Activated naive CD8-positive, alpha-beta T cell treated with anti-CD3 and anti-CD28 coated beads, Interleukin-2, amount 50 U/mL, for 16 hours (primary cell): Measurements from ENCODE around the gene MTG1.

Experiments used
- DNase-seq: peaks from one replicate; pipeline ENCODE4 v3.0.0-alpha.2; 2020; ENCODE audit warnings: low read depth, low spot score

The MTG1 gene, protein sequence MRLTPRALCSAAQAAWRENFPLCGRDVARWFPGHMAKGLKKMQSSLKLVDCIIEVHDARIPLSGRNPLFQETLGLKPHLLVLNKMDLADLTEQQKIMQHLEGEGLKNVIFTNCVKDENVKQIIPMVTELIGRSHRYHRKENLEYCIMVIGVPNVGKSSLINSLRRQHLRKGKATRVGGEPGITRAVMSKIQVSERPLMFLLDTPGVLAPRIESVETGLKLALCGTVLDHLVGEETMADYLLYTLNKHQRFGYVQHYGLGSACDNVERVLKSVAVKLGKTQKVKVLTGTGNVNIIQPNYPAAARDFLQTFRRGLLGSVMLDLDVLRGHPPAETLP

DNA sequence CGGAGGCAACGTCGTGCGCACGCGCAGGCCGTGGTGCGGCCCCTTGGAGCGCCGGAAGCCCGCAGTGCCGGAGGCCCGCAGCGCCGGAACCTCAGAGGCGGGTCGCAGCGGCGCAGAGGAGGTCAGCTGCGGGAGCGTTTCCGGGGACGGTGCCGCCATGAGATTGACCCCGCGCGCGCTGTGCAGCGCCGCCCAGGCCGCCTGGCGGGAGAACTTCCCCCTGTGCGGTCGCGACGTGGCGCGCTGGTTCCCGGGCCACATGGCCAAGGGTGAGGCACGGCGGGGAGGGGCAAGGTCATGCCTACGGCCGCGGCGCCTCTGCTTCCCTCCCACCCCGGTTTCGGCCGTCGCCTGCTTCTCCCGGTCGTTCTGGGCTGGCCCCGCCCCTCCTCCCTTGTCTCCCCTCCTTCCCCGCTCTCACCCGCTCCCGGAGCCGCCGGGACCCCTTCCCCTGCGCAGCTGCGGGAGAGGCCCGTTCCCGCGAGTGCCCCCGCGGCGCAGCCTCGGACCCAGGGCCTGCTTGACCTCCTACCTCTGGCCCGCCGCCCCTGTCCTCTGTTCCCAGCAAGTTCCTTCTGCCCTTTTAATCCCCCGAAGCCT, at the start of gene MTG1:
Gene MTG1 (plus strand): TSS at position 94 of the 600 bp plus-strand sequence. CDS start 64 bp downstream, at position 158.
- peak; percentile 86 for DNase-seq

DNA sequence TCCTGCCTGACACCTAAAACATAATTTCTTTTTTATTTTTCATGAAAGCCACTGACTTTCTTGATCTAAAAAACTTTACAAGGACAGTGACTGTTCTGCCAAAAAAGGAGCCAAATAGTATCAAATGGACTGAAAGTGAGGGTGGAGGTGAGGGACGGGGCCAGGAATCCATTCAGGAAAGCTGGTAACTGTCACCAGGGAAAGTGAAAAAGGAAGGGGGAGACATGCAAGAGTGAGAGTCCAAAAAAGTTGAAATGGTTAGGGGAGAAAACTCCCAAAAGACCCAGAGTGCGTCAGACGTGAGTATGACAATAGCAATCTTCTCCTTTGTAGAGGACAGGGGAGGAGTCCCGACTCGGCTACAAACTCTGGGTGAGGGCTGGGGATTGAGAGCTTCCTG, 49.7 kb upstream of the MTG1 start:
- no peak for DNase-seq

DNA sequence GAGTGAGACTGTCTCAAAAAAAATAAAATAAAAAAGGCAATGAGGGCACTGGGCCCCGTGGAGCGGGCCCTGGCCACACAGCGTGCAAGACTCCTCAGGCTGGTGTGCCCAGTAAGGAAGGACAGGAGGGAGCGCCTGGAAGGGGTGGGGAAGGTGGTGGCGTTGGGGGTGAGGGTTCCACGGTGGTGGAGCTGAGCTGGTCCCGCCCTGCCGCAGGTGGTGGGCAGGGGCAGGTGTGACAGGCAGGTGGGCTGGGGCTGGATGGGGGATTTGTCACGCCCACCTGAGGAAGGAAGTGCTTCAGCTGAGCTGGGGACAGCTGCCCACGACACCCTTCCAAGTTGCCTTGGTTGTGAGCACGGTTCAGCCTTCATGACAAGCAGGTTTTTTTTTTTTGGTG, 47.5 kb upstream of the MTG1 start:
- DNase-seq: no peak

DNA sequence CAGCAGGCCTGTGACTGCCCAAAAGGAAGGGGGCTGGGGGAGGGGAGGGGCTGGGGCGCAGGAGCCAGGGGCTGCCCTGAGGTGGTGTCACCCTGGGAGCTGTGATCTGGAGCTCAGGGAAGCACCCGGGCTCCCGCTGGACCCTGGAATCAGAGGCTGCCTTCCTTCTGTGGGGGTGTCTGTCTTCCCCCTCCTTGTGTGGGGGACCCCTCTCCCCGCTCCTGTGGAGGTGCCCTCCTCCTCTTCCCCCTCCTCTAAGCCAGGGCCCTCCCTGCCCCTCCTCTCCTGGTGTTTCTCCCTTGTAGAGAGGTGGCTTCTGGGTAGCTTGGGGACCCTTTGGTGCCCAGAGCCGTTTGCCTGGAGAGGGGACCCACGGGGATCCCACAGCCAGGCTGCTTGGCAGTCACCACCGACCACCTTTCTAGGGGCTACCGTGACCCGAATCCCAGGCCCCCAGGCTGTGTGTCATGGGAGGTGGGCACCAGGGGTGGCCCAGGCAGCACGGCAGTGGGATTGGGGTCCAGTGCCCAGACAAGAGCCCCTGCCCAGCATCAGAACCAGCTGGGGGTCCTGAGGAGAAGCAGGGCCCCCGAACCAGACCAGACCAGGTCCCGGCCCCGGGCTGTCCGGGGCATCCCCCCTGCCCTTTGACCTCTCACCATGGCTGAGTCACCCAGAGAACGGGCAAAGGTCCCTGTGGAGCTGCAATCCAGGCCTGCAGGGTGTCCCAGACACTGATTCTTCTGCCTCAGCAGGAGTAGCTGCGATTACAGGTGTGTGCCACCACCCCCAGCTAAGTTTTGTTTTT, 46.0 kb upstream of the MTG1 start:
- no peak for DNase-seq

DNA sequence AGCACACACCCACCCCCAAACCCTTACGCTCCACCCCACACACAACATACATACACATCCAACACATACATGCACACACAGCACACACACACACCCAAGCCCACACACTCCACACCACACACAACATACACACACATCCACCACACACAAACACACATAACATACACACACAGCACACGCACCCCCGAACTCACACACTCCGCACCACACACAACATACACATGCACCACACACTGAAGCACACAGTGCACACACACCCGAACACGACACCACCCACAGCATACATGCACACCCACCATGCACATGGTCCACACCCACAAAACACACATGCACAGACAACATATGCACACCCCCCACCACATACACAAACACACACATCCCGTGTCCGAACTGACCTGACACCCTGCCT, 44.8 kb upstream of the MTG1 start:
- no peak for DNase-seq

DNA sequence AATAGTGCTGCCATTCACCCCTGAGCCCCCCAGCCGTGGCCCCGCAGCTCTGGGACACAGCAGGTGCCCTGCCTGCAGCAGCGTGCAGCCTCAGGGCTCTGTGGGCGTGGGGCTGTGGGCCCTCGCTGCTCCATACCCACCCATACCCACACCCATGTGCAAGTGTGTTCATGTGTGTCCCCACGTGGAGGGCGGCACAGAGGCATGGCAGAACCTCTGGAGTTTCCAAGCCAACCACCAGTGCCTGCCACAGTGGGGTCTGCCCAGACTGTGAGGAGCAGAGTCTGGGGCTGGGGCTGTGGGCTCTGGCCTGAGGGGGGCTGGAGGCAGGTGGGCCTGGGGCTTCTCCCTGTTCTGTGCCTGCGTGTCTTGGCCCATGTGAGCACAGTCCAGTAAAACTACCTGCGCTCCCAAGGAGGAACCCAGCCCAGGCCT, 44.4 kb upstream of the MTG1 start:
- no peak for DNase-seq

DNA sequence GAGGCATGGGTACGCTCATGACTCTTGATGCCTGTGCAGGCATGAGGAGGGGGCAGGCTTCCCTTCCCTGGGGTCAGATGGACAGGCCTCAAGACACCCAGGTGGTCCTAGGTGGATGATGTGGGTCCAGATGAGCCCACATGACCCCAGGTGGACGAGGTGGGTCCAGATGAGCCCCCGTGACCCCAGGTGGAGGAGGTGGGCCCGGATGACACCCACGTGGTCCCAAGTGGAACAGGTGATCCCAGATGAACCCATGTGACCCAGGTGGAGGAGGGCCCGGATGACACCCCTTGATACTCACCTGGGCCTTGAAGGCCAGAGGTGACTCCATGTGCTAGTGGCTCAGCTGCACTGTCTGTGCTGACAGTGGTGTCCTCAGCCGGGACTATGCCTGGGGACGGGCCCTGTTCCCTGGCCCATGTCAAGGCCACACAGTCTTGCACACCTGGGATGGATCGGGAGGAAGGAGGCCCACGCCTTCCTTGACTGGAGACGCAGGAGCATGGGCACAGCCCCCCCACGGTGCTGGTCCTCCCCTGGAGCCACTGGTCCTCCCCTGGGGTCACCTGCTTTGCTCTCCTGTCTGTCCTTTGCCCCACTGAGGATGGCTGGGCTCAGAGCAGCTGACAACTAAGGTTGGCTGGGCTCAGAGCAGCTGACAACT, 43.5 kb upstream of the MTG1 start:
- DNase-seq: no peak

DNA sequence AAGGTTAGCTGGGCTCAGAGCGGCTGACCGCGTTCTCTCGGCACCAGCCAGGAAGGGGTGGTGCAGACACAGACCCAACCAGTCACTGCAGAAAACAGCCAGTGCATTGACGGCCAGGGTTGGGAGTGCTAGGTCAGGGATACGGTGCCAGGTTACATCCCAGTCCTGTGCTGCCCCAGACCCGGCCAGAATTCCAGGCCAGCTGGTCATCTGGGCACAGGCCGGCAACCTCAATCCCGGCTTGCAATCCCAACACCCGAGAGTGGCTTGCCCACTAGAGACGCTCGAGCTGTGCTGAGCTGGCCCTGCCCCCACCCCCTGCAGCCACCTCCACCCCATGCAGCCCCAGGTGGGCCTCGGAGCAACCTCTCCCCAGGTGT, 43.0 kb upstream of the MTG1 start:
- DNase-seq: no peak

DNA sequence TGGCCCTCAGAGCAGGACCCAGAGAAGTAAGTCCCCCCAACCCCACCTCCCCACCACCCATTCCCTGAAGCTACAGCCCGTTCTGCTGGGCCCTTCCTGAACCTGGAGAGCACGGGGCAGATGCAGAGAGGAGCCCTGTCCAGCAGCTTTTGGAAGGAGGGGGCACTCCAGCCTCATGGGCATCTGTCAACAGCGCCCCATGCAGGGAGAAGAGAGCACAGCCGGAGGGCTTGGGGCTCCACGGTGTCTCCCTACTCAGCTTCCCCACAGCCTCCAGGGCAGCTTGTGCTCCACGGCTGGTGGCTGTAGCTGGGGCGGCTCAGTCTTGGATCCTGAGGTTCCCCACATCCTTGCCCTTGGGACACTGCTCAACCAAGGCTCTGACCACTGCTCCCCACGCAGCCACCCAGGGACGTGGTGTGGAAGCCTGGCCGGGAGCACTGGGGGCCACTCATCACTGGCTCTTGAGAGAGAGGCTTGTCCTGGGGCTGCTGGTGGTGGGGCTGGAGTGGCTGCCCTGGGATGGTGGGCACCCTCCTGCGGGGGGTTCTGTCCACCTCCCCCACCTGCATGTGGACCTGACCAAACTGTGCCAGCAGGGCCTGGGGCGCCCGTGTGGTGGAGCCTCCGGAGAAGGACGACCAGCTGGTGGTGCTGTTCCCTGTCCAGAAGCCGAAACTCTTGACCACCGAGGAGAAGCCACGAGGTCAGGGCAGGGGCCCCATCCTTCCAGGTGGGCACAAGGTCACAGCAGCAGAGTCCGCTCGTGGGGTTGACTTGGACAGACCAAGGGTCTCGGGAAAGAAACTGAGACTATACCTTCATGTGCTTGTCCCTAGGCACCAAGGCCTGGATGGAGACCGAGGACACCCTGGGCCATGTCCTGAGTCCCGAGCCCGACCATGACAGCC, 42.3 kb upstream of the MTG1 start:
- no peak for DNase-seq

DNA sequence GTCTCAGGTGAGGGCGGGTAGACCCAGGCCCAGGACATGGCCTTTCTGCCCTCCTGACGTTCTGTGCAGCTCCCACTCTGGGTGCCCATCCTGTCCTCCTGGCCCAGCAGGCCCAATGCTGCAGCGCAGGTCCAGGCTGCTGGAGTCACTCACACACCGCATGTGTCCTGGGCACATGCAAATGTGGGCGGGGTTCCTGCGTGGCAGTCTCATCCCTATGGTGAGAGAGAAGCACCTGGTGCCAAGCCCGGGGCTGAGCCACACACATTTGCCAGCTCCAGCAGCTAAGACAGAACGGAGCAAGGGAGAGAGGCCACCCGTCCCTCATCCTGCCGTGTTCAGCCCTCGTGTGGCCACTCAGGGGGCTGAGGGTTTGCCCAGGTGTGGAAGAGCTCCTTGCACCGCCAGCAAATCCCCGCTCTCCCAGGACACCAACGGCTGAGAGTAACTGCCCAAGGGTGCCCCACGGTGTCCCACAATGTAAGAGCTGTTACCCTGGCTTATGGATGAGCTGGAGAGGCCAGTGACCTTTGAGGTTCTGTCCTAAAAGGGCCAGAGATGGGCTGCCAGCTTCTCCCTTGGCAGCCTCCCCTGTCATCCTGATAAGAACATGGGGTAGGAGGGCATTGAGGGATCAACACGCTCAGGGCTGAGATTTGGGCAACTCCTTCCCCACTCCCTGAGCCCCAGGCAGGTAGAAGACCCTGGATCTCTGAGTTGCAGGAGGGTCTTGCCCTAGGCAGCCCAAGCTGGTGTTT, 40.6 kb upstream of the MTG1 start:
- no peak for DNase-seq

DNA sequence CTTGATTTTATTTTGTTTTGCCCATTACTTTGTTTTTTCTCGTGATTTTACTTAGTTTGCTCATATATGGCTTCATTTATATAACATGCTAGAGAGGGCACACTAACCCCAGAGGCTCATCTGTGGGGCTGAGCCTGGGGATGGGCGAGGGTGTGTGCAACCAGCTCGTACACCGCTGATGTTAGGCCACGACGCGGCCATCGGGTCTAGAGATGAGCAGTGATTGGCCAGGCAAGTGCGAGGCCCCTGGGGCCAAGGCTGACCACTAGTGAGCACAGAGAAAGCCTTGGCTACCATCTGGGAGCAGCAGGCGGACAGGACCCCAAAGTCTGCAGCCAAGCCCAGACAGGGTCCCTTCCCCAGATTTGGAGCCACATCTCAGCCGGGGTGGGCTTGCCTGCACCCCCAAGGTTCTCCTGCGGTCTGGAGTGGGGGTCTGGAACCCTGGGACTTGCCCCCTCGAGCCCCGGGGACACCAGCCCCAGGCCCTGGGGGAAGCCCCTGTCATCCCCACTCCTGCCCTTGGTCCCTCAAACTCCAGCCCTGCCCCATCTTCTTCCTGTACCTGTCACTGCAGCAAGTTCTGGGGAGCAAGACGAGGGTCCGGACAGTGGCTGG, 39.9 kb upstream of the MTG1 start:
- no peak for DNase-seq

DNA sequence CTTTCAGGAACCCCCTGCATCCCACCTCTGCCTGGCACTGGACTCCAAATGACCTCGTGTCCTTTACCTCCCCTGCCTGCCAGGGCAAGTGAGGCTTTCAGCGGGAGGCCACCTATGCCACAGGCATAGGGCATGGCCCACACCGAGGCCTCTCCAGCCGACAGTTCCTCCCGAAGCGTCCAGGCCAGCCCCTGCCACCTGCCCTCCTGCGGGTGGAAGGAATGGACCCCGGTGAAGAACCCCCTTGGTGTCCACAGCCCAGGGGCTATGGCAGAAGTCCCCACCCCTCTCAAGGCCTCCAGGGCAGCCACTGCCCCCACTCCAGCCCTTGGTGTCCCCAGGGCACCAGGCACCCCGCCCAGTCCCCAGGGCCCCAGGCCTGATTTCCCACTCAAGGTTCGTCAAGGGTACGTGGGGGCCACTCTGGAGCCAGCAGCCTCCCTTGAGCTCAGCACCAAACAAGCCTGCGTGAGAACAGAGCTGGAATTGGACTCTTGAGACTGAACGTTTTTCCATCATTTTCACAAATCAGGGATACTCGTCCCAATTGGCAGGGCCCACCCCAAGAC, 39.2 kb upstream of the MTG1 start:
- no peak for DNase-seq

DNA sequence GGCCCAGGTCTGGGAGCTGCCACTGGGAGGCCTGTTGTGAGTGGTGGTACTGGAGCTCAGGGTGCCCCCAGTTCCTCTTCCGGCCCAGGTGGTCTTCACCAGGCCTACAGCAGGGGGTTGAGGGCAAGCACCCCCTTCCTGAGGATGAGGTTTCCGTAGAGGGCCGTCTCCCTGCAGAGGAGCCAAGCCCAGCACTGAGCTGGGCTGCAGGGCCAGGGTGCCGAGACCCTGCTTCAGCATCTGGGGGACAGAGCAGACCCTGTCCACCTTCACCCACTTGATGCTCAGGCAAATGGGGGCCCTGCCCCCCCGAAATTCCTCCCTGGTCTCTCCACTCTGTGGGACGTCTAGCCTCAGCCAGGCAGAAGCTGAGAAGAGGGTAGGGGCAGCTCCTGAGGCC, 38.7 kb upstream of the MTG1 start:
- DNase-seq: no peak

DNA sequence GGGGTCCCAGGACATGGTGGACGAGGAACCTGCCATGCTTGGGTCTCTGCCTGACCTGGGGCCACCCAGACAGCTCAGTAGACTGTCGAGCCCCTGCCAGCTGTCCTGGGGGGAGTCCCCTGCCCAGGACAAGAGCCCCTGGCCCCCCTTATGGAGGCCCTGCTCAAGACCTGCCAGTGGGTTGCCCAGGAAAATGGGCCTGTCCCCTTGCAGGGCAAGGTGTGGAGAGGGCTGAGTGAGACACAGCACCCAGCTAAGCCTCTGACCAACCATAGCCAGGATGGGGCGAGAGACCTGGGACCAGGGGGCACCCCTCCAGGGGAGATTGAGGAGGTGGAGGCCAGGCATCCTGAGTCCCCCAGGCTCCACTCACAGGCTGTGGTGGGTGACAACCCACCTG, 38.0 kb upstream of the MTG1 start:
- DNase-seq: no peak

DNA sequence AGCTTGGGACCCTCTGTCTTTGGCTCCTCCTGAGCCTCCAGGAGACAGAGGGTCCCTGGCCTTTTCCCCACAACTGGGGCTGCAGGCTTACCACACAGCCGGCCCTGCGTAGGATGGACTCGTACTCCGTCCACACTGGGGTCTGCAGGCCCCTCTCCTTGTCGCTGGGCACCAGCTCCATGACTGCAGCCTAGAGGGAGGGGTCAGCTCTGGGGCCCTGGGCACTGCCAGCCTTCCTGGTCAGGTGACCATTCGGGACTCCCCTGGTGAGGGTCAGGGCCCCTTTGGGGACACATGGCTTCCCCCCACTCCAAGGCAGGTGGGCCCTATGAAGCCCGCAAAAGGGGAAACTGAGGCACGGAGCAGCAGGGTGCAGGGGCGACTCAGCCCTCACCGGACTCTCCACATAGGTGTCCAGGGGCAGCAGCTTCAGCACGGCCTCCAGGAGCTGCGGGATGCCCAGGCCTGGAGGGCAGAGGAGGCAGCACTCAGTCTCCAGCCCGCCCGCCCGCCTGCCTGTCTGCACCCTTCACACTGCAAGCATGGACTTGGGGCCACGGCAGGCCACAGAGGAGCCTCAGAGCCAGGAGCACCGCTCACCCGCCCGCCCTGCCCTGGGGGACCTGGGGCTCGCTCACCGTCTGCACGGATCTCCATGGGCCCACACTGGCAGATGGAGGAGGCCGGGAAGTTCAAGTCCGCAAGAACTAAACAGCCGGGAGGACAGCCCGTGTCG, 37.2 kb upstream of the MTG1 start:
- DNase-seq: no peak

DNA sequence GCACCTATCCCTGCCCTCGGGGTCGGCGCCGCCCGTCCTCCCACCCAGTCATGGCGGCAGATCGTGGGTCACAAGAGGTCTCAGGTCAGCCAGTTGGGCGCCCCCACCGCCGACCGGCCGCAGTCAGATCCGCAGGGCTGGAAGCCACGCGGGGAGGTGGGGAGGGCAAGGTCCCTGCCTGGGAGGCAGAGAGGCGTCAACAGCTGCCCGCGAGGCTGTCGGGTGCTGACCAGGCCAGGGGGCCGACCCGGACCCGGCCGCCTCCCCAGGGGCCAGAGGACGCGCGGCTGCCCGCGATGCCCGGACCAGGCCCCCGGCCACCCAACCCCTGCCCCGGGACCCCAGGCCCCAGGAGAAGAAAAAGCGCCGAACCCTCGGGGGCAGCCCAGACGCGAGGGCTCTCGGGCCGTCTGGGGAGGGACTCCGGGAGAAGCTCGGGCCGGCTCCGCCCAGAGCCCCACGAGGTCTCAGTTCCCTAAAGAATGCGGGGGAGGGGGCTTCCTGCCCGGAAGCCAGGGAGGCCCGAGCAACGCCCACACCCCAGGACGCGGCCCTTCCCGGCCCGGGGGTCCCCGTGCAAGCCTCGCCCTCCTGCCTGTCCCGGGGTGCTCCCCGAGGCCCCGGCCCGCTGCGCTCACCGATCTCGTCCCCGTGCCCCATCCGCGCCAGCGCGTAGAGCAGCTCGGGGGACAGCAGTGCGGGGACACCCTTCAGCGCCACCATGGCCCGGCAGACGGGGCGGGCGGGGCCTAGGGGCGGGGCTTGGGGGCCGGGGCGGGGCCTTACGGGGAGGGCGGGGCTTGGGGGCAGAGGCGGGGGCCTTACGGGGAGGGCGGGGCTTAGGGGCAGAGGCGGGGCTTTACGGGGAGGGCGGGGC, 36.4 kb upstream of the MTG1 start, which contains the start of gene FUOM:
Gene FUOM (minus strand): TSS at position 735 of the 877 bp plus-strand sequence. CDS start 12 bp downstream, at position 723.
- DNase-seq: peak; percentile 38

DNA sequence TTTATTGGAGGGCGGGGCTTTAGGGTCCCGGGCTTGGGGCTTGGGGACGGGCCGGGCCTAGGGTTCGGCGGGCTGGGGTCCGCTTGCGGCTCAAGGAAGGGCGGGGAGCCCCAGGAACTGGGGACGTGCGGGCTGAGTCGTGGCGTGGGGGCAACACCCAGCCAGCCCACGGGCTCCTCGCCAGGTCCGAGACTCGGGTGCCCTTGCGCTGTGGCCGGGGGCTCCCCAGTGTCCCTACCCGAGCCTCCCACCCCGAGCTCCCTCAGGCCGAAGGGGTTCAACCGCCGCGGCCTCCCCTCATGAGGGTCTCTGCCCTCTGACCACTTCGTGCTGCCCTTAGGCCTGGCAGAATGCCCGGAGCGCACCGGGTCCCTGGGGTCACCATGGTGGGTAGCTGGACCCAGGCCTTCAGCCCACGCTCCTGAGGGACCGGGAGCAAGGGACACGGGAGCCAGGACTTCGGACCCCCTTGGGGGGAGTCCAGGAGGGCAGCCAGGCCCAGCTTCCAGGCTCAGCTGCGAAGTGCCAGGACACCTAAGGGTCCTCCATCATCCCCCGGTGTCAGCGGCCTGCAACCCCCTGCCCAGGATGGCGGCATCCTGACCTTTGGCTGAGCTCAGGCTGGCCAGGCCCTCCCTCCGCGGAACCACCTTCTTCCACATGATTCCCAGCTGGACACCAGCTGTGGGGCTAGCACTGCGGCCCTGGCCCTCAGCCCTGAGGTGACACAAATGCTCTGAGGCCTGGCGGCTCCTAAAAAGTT, 35.6 kb upstream of the MTG1 start:
- no peak for DNase-seq
